GM04503 (cell line): Measurements from ENCODE around the gene ARFGAP1.
"Not testable (repeated sequence)": the region's sequence is repeated elsewhere in the genome, so short reads cannot be mapped to it uniquely, and the experiment has no call there.

Experiments used
- DNase-seq: peaks from one replicate; pipeline ENCODE4 v3.0.0-alpha.2; 2012; ENCODE audit warnings: low read depth

The ARFGAP1 gene

GRCh38 chr20:63241272-63241671 is 31.3 kb upstream of the ARFGAP1 start:
- DNase-seq = no peak

DNA sequence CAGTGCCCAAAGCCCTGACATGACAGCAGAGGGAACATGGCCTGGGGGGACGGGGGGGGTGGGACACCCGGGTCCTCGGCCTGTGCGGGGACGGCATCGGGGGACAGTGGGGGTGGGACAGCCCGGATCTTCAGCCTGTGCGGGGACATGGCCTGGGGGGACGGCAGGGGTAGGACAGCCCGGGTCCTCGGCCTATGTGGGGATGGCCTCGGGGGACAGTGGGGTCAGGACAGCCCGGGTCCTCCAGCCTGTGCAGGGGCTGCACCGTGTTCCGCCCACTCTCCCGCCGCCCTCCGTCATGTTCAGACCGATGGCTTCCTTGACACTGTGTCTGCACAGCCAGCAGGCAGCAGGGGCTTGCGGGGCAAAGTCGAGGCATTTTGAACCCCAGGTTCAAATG is 29.9 kb upstream of the ARFGAP1 start:
- DNase-seq = no peak

DNA sequence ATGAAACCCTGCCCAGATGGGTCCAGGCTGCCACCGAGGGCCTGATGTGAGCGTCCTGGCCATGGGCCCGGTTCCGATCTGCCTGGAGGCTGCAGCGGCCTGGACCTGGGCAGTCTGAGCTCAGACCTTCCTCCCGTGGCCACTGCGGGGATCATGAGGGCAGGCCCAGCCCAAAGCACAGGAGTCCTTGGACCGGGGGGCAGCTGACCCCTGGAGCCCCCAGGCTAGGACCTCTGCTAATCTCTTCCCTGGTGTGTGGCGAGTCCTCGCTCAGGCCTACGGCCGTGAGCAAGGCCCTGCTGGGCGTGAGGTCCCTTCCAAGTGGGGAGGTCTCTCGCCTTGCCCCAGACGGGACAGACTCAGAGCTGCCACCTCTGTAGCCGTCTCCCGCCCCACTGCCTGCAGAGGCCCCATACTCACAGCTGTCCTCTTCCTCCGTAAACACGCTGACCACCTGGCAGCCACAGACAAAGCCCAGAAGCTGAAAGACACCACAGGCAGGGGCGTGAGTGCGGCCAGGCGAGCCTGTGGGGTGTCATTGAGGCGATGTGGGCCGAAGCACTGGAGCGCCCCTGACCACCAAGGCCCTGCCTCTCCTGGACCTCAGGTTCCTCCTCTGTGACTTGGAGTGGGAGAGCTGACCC is 28.9 kb upstream of the ARFGAP1 start:
- DNase-seq = no peak

- no peak for DNase-seq
Observed at GRCh38 chr20:63244468-63244867, 28.1 kb upstream of the ARFGAP1 start.

DNA sequence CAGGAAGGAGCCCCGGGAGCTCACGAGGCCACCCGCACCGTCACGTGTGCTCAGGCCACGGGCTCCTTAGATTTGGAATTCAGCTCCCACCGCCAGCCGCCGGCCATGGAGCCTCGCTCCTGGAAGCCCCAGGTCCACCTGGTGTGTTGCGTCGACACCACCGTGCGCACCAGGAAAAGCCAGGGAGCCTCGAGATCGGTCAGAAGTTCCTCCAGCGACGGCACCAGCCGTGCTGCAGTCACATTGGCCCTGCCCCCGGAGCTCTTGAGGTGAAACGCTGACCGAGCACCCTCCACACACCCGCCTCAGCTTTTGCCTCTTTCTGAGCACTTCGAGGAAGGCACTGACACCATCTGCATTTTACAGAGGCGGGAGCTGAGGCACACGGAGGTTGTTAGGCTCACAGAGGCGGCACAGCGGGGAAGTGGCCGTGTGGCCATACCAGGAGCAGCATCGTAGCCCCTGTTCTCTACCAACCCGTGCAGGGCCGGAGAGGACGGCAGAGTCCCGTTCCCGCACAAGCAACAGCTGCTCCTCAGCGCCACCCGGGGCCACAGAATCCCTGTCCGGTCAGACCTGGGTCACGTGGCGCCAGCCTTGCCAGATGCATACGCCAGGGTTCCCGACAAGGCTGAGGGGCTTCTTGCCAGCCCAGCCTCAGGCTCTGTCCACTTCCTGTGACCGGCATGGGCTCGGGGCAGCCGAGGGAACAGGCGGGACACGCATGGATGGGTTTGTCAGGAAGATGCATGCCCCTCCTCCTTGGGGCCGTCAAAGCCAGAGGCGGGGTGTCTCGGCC is 25.9 kb upstream of the ARFGAP1 start:
- no peak for DNase-seq

GRCh38 chr20:63247671-63248228 is 24.9 kb upstream of the ARFGAP1 start:
- no peak for DNase-seq

GRCh38 chr20:63248835-63249591 is 23.6 kb upstream of the ARFGAP1 start:
- DNase-seq = no peak

DNA sequence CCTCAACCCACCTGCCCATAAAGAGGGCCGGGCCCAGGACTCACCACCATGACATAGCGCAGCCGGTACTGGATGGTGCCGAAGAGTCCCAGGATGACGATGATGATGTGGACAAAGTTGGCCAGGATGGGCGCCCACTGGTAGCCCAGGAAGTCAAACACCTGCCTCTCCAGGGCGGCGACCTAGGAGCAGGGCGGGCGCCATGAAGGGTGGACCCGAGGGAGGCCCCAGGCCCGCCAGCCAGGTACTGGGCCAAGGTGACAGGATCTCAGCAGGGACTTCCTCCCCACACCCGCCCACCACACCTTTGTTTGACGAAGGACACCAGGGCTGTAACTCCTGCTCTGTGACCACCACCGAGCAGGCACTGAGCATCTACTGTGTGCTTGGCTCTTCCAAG is 22.7 kb upstream of the ARFGAP1 start:
- DNase-seq = no peak

GRCh38 chr20:63251350-63251749 is 21.3 kb upstream of the ARFGAP1 start:
- not testable (repeated sequence) for DNase-seq

GRCh38 chr20:63252284-63252711 is 20.3 kb upstream of the ARFGAP1 start:
- DNase-seq = no peak

DNA sequence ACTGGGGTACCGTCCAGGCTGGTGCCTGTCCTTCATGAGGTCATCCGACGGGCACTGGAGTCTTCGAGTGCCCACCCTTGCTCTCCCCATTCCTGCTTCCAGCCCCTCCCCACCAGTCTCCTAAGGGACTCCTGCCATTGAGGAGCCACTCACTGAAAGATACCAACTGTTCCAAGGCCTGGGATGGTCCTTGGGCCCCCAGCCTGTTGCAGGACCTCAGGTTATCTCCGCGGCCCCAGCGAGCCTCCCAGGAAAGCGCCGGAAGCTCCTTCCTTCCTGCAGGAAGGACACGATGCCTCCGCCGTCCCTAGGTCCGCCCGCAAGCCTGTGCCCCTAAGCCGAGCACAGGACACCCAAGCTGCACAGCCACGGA is 19.6 kb upstream of the ARFGAP1 start:
- DNase-seq = no peak

GRCh38 chr20:63253438-63254231 is 19.0 kb upstream of the ARFGAP1 start:
- DNase-seq = no peak

DNA sequence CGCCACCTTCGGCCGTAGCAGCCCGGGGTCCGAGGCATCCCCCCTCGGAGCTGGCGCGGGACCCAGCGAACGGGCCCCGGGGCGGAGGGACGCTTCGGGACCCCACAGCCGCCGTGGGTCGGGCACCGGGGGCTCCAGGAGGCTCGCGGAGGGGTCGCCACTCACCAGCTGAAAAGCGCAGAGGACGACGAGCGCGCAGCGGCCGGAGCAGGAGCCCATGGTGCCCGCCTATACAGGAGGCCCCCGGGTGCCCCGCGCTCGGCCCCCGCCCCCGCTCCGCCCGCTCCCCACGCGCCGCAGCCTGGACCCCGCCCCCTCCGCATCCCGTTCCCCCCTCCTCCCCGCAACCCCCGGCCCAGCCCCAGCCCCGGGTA is 18.4 kb upstream of the ARFGAP1 start, which contains the start of gene NKAIN4:
TSS of gene NKAIN4 (minus strand) at position 232 of the 374 bp plus-strand sequence. CDS start at position 219, 13 bp downstream.
- DNase-seq = no peak

DNA sequence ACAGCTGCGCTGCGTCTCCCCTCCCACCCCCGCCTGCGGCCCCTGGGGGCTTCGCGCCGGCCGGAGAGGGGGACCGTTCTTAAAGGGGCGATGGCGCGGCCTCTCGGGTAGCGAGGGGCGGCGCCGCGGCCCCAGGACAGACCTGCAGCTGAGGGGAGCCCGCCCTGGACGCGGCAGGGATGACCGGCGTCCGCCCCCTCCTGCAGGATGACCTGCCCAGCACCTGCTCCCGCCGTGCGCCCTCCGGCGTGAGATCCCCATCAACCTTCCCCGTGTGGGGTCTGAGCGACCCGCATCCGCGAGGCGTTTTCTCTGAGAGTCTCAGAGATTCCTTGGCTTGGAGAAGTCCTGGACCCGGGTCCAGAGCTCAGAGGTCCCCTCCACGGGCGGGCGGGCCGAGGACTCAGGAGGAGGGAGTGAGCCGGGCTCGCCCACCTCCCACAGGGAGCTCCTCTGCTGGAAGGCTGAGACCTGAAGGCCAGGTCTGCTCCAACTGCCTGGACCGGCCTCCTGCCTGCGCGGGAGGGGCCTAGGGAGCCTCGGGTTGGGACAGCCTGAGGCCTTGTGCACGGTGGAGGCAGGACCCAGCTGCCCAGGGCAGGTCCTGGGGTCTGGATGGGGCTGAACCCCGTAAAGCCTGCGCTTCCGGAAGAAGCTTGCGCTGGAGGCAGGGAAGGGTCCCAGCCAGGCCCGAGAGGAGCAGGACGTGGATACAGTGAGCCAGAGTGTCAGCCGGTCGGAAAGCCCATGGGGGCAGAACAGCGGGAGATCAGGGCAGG is 17.8 kb upstream of the ARFGAP1 start:
- no peak for DNase-seq

- DNase-seq = no peak
Observed at GRCh38 chr20:63255931-63256704, 16.5 kb upstream of the ARFGAP1 start.

GRCh38 chr20:63256954-63257353 is 15.7 kb upstream of the ARFGAP1 start:
- DNase-seq = no peak

- DNase-seq = no peak
Observed at GRCh38 chr20:63257629-63258028, 15.0 kb upstream of the ARFGAP1 start.

GRCh38 chr20:63258781-63259180 is 13.8 kb upstream of the ARFGAP1 start:
- DNase-seq = no peak

- no peak for DNase-seq
Observed at GRCh38 chr20:63259734-63260460, 12.7 kb upstream of the ARFGAP1 start.
